Stimulated activated CD4-positive, alpha-beta T cell treated with anti-CD3 and anti-CD28 coated beads, Interleukin-4, amount 100 ng/mL, for 1 hour (primary cell): ENCODE measurements around the gene GP9.
"Not testable (repeated sequence)": the region's sequence is repeated elsewhere in the genome, so short reads cannot be mapped to it uniquely, and the experiment has no call there.

Experiments
- DNase-seq: peaks from one replicate; pipeline ENCODE4 v3.0.0-alpha.2; 2020

Gene GP9

GRCh38 chr3:129052675-129053074 lies 7.9 kb upstream of the GP9 start:
- no peak for DNase-seq

DNA sequence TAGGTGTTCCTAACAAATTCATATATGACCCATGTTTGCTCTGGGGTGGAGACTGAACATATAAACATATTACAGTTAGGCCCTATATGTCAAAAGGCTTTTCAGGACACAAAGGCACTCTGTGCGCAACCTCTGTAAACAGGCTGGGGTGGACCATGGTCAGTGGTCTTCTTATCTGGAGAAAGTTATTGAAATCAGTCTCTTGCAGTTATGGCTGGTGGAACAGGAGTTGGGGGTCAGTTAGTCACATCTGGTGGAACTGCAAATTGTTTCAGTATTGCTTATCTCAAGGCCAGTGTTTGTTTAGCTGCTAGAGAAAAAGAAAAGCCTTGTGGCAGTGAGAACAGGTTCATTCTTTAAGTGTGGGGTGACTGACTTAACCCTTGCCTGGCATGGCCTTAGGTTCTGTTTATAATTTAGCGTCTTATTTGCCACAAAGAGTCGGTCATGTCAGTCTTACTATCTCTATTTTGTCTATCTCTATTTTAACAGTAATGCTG lies 5.9 kb upstream of the GP9 start:
- no peak for DNase-seq

DNA sequence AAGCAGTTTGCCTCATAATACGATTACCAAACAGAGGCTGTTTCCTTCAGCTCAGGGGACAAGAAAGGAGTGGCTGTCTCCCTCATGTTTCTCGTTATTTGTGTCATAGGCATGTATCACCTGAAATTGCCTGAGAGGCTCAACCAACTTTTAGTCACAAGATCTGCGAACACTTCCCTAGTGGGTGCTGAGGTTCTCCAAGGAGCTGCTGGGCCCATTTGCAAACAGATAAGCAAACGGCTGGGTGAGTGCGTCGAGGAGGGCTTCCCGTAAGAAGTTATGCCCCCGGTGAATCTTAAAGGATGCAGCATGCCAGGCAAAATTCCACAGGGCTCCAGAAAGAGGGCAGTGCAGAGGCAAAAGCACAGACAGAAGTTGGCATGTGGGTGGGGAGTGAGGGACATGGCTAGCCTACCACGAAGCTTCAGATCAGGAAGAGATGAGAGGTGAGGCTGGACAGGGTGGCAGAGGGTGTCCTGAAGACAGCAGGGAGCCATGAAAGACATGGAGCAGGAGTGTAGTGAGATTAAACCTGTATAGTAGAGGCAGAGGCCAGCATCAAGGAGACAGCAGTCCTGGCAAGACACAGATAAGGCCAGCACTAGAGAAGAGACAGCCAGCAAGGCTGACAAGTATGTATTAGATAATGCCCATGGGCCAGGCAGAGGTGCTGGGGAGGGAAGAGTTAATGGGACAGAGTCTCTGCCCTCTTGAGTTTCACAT lies 4.0 kb upstream of the GP9 start:
- no peak for DNase-seq

- no peak for DNase-seq
These were observed 3.3 kb upstream of the GP9 start for GRCh38 chr3:129057249-129057648.

GRCh38 chr3:129058441-129059200 lies 2.0 kb upstream of the GP9 start:
- DNase-seq, result no peak

GRCh38 chr3:129059311-129059958 lies 1.1 kb upstream of the GP9 start:
- no peak for DNase-seq

- DNase-seq, result no peak
These were observed 676 bp downstream of the GP9 start for GRCh38 chr3:129061023-129061887.

DNA sequence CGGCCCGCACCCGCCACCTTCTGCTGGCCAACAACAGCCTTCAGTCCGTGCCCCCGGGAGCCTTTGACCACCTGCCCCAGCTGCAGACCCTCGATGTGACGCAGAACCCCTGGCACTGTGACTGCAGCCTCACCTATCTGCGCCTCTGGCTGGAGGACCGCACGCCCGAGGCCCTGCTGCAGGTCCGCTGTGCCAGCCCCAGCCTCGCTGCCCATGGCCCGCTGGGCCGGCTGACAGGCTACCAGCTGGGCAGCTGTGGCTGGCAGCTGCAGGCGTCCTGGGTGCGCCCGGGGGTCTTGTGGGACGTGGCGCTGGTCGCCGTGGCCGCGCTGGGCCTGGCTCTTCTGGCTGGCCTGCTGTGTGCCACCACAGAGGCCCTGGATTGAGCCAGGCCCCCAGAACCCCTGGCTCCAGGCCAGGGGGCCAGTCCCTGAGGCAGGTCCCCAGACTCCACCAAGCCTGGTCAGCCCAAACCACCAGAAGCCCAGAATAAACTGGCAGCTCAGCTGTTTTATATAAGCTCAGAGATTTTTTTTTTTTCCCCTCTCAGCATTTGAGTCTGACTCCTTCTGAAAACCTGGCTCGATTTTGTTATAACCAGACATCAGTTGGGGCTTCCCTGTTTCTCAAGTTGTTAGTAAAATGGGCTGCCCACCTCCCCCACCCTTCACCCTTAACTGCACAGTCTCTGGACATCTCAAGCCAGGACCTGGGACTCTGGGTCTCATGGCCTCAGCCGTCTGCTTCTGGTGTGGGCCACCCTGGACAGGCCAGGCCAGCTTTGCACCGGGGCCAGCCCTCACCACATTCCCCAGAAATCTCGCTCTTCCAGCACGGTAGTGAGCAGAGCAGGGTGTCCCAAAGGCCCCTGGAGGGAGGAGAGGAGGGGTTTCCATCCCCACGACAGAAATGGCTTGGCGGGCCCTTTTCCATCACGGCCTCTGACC lies 1.6 kb downstream of the GP9 start:
- no peak for DNase-seq

- DNase-seq, result no peak
These were observed 2.6 kb downstream of the GP9 start for GRCh38 chr3:129063091-129063640.

- no peak for DNase-seq
These were observed 3.4 kb downstream of the GP9 start for GRCh38 chr3:129063841-129064482.

- DNase-seq, result no peak
These were observed 4.6 kb downstream of the GP9 start for GRCh38 chr3:129065016-129065719.

GRCh38 chr3:129065720-129066073 lies 5.1 kb downstream of the GP9 start:
- DNase-seq, result no peak

DNA sequence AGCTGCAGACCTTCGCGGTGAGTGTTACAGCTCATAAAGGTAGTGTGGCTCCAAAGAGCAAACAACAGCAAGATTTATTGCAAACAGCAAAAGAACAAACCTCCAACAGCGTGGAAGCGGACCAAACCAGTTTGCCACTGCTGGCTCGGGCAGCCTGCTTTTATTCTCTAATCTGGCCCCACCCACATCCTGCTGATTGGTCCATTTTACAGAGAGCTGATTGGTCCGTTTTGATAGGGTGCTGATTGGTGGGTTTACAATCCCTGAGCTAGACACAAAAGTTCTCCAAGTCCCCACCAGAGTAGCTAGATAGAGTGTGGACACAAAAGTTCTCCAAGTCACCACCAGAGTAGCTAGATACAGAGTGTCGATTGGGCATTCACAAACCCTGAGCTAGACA lies 7.1 kb downstream of the GP9 start:
- not testable (repeated sequence) for DNase-seq

DNA sequence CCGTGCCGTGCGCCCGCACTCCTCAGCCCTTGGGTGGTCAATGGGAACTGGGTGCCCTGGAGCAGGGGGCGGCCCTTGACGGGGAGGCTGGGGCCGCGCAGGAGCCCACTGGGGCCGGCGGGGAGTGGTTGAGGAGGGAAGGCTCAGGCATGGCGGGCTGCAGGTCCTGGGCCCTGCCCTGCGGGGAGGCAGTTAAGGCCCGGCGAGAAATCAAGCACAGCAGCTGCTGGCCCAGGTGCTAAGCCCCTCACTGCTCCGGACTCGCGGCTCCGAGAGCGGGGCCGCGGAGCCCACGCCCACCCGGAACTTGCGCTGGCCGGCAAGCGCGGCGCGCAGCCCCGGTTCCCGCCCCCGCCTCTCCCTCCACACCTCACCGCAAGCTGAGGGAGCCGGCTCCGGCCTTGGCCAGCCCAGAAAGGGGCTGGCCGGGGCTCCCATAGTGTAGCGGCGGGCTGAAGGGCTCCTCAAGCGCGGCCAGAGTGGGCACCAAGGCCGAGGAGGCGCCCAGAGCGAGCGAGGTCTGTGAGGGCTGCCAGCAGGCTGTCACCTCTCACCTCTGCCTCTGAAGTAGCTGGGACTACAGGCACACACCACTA lies 7.8 kb downstream of the GP9 start:
- DNase-seq, result peak; percentile 5

DNA sequence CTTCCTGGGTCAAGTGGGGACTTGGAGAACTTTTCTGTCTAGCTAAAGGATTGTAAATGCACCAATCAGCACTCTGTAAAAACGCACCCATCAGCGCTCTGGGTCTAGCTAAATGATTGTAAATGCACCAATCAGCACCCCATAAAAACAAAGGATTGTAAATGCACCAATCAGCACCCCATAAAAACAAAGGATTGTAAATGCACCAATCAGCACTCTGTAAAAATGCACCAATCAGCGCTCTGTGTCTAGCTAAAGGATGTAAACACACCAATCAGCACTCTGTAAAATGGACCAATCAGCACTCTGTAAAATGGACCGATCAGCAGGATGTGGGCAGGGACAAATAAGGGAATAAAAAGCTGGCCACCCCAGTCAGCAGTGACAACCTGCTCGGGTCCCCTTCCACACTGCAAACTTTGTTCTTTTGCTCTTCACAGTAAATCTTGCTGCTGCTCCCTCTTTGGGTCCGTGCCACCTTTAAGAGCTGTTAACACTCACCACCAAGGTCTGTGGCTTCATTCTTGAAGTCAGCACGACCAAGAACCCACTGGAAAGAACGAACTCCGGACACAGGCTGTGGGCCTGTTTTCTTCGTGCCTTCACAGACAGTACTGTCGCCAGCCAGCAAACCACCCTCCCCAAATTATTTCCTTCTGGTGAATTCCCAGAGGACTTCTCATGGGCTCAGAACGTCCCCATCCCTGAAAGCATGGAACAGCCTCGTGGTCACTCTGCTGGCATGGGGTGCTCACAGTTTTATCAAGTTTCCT lies 8.9 kb downstream of the GP9 start:
- DNase-seq, result not testable (repeated sequence)

GRCh38 chr3:129070086-129070885 lies 9.7 kb downstream of the GP9 start:
- DNase-seq, result no peak

DNA sequence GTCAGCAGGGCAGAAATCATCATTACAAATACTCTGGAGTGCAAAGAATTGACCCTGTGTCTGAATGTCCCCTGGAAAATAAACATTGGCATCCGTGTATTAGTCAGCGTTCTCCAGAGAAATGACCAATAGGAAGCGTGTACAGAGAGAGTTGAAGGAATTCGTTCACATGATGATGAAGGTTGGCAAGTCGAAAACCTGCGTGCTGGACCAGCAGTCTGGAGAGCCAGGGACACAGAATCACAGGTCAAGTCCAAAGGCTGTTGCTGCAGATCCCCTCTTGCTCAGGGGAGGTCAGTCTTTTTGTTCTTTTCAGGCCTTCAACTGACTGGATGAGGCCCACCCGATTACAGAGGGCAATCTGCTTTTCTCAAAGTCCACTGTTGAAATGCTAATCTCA lies 16.6 kb downstream of the GP9 start:
- DNase-seq, result no peak

DNA sequence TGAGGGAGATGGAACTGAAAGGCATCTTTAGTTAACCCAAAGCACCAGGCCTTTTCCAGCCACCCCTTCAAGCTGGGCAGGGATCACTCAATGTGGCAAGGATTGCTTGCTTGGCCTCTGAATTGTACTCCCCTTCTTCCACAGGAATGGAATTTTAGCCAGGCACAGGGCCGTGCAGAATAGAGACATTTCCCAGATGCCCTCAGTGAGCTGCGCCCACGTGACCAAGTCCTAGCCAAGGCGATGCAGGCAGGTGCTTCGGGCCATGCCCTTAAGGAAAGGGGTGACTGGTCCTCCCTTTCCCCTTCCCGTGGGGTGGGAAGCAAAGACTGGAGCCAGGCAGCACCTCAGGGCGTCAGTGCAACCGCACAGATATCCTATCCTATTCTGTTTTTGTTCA lies 17.9 kb downstream of the GP9 start:
- DNase-seq, result no peak
